GDM1 (cell line): ENCODE results near the gene AMMECR1.
"Not testable (repeated sequence)": the region's sequence is repeated elsewhere in the genome, so short reads cannot be mapped to it uniquely, and the experiment has no call there.

ENCODE experiments used
- DNase-seq: peaks from one replicate; lab custom pipeline; 2025; lab: John Stamatoyannopoulos, UW

AMMECR1 gene

DNA sequence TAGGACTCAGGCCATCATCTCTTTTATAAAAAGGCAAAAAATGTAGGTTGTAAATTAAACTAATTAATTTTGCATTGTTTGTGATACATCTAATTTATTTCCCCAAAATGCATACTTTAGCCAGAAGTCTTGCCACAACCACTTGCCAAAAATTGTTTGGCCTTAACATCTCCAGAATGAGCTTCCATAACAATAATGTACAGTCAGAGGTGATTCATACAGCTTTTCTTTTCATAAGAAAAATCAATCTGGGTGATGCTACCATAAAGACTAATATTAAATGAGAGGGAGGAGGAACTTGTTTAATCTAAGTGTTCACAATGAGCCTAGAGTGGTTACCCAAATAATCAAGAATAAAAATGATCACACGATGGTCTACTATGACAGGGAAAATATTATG lies 59.3 kb downstream of the AMMECR1 start:
- DNase-seq = no peak

DNA sequence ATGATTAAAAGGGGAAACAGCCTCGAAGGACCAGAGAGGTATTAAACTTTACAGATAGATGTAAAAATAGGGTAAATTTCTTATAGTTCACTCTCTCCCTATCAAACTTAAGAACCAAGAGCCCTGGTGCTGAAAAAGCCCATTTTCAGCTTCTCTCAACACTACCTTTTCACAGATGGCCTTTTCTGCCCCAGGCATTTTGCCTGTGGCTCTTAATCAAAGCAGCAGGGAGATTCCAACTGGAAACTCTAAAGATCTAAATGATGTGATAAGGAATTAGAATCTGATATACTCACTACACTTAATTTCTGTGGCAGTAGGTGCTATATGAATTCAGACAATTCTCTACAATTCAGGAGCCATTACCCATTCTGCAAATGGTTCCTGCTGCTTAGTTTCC lies 60.0 kb downstream of the AMMECR1 start:
- DNase-seq = no peak

DNA sequence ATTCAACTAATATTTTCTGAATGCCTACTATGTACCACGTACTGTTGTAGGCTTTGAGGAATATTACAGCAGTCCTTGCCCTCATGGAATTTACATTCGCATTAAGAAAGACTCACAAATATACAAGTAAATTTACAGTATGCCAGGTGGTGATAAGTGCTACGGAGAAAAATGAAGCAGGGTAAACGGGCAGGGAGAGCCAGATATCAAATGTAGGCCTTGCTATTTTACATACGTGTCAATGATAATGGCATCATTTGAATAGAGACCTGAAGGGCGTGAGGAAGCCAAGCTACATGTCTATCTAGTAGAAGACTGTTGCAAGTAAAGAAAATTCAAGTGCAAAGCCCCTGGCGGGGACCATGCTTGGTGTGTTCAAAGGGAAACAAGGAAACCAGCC lies 65.2 kb downstream of the AMMECR1 start:
- DNase-seq = no peak

DNA sequence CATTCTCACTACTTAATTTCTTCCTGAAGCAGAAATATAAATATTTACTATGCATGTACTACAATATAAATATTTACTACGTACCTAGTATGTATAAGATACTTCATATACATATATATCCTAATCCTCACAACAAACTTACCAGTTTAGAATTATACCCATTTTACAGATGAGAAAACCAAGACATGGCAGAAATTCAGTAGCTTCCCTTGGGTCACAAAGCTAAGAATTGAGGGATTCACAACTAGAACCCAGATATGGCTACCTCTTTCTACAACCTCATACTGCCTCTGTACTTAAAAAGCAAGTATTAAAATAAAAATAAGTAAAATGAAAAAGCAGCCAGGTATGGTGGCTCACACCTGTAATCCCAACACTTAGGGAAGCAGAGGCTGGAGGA lies 65.9 kb downstream of the AMMECR1 start:
- no peak for DNase-seq

DNA sequence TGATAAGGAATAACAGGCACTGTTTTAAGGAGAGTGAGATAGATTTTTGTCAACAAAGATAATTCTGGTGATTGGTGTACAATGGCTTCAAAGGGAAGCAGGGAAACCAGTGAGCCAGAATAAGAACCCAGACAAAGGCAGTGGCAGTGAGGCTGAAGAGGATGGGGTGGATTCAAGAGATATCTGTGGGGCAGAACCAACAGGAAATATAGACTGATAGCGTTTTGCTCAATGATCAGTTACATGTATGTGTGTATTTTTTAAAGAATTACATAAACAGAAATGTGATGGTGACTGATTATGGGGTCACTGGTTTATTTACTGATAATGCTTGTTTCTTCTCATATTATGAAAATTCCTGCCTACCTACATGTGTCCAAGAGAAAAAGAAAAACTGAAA lies 66.4 kb downstream of the AMMECR1 start:
- DNase-seq = no peak

DNA sequence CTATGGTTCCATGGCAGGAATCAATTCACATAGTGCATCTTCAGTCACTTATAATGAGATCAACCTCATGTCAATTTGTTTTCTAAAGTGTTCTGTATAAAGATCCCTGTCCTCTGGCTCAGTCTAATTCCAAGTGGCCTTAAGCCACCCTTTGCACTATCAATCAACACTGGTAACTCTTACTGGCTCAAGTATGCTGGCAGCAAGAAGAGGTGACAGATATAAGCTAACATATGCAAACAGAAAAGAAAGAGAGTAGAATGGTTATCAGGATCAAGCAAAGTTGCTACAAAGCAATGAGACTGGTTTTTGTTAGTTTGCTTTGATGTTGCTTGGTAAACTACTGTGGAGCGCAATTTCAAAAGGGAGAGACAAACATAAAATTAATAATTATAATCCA lies 67.0 kb downstream of the AMMECR1 start:
- DNase-seq = no peak

DNA sequence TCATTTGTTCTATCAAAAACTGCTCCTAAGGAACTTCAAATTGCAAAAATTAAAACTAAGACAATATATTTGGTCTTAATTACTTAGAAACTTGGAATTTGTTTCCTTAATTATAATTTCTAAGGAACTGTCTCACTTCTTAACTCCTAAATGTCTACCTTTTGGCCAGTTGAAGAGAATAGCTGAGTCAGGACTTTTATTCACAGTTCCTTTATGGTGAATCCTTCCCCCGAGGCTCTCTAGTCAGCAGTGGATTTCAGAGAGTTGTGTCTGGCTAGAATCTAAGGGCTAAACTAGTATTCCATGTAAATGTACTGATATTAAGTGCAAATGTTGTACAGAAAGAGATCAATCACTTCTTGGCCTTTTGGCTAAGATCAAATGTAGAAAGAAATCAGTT lies 69.3 kb downstream of the AMMECR1 start:
- no peak for DNase-seq

DNA sequence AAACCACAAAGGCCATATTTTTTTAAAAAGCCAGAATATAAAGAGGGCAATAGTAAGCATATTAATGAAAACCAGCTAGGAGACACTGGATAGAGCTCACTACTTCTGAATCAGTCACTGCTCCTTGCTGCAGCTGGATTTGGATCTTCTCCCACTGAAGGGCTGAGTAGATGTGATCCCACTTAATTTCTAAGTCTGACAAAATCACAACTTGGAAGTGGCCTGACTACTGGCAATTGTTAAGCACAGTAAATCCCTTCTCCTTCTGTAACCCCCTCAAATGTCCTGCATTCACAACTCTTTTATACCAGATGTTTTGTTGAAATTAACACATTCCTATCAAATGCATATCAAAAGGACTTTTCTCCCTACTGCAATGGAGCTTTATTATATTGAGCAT lies 72.9 kb downstream of the AMMECR1 start:
- DNase-seq = no peak

DNA sequence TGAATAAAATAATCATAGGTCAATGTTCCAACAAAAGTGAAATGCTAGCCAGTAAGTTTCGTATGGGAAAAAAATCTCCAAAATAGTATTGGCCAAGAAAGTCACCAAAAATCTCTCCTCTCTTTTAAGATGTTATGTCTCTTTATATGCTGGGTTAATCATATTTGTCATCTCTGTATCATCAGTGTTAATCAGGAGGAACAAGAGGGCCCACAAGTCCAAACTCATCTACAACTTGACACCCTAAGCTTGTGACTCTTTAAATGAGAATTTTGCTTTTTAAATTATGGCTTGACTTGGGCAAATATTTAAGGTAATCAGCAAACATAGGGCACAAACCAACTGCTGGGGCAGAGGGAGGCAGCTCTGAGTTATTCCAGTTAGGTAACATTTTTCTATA lies 75.5 kb downstream of the AMMECR1 start:
- DNase-seq = no peak

DNA sequence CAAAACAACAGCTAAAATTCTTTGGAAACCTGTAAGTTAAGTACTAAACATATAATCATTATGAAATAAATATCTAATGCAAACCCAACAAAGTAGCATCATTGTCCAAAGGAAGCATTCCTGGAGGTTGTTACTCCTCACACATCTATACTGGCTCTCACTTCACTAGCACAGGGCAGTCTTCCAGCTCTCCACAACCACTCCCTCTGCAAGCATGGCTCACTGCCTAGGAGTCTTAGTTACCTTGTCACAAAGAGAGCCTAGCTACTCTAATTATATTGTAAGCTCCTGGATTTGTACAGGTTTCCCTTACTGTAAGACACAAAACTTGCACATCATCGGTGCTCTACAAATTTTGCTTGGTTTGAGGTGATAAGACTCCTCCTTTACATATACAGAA lies 76.1 kb downstream of the AMMECR1 start:
- no peak for DNase-seq

DNA sequence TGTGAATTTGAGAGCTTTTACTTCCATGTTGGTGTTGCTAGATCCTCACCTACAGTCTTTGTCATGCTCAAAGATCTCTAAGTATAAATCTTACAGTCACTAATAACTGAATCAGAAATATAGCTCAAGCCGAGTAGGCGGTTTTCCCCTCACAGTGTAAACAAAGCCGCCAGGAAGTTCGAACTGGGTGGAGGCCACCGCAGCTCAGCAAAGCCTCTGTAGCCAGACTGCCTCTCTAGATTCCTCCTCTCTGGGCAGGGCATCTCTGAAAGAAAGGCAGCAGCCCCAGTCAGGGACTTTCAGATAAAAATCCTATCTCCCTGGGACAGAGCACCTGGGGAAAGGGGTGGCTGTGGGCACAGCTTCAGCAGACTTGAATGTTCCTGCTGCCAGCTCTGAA lies 79.6 kb downstream of the AMMECR1 start:
- not testable (repeated sequence) for DNase-seq

DNA sequence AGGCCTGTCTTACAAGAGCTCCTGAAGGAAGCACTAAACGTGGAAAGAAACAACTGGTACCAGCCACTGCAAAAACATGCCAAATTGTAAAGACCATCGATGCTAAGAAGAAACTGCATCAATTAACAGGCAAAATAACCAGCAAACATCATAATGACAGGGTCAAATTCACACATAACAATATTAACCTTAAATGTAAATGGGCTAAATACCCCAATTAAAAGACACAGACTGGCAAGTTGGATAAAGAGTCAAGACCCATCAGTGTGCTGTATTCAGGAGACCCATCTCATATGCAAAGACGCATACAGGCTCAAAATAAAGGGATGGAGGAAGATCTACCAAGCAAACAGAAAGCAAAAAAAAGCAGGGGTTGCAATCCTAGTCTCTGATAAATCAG lies 86.4 kb downstream of the AMMECR1 start:
- not testable (repeated sequence) for DNase-seq

DNA sequence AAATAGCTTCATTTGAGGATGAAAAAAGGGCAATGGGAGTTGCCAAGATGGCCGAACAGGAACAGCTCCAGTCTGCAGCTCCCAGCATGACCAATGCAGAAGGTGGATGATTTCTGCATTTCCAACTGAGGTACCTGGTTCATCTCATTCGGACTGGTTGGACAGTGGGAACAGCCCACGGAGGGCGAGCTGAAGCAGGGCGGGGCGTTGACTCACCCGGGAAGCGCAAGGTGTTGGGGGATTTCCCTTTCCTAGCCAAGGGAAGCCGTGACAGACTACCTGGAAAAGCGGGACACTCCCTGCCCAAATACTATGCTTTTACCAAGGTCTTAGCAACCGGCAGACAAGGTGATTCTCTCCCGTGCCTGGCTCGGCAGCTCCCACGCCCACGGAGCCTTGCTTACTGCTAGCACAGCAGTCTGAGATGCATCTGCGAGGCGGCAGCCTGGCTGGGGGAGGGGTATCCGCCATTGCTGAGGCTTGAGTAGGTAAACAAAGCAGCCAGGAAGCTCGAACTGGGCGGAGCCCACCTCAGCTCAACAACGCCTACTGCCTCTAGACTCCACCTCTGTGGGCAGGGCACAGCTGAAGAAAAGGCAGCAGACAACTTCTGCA lies 88.3 kb downstream of the AMMECR1 start:
- DNase-seq = not testable (repeated sequence)

DNA sequence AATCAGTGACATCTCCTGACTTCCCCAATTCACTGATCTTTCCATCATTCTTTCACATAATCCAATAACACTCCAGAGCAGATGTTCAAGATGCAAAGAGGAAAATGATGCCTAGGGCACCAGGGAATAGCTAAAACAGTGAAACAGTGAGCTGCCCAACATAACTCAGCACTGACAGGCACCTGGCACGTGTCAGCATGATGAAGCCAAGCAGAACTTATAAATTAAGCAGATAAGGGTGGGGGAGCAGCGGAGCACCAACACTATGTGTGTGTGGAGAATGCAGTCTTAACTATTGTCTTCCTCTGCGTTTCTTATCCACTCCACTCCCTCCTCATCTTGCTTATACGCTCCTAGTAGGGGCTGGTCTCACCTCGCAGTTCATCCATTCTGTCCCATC lies 89.4 kb downstream of the AMMECR1 start:
- no peak for DNase-seq

DNA sequence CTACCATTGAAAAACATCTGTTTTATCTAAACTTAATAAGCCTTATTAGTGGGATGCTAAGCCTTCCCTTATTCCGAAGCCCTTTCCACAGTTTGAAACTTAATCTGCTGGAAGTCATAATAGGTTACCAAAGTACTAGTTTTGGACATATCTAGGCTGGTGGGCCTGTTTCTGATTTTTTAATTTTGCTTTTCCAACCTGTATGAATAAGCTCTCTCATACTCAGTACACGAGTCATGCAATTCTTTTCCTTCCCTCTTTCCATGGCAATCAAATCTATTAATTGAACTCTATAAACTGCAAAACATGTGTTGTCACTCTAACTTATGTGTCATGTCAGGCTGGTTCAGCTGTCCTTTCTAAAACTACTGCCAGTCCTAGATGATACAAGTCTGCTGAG lies 91.0 kb downstream of the AMMECR1 start:
- DNase-seq = no peak

DNA sequence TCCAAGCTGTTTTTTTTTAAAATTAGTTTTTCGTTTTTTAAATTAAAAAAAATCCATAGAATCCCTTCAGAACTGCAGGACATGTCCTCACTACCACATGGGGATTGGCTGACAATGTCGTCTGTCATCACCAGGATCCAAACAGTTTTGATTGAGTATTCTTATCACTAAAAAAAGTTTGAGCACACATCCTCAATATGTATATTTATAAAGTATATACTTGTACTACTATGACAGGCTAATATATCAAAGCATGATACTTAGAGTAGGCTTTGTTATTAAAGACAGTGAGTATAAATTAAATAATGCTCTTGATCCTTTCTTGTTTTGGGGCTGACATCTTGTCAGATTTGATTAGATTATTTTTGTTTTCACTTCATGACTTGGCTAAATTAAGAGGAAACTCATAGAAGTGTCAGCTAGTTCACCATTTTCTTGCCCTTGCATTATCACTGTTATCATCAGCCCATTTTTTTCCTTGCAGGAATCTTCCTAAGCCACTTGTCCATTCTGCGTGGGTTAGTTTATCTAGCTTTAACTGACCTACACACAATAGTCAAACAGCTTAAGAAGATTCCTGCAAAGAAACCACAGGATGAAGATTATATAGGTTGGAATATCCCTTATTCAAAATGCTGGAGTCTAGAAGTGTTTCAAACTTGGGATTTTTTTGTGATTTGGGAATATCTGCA lies 92.8 kb downstream of the AMMECR1 start:
- DNase-seq = no peak

DNA sequence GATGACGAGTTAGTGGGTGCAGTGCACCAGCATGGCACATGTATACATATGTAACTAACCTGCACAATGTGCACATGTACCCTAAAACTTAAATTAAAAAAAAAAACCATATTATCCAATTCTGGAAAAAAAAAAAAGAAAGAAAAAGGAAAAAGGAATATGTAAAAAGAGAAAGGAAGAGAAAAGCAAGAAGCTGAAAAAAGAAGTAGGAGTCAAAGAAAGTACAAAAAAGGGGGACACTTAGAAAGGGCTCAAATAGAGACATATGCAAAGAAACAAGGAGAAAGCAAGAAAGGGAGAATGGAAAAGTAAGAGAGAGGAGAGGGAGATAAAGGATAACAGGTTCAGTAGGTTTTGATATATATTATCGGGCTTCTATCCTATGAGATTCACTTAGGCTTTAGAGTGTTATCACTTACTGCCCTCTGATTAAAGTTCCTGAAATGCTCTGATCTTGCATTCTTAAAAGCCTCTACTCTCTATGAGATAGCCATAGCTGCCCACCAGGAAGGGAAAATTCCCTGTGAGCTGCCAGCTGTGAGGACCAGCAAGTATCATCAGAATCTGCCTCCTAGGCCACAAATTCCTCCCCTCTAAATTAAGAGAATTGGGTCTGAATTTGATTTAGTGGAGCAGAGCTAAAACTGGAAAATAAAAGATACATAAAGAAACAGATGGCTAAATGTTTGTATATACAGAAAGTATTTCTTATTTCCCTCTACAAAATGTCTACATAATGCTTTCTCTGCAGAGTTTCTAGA lies 95.2 kb downstream of the AMMECR1 start:
- no peak for DNase-seq

DNA sequence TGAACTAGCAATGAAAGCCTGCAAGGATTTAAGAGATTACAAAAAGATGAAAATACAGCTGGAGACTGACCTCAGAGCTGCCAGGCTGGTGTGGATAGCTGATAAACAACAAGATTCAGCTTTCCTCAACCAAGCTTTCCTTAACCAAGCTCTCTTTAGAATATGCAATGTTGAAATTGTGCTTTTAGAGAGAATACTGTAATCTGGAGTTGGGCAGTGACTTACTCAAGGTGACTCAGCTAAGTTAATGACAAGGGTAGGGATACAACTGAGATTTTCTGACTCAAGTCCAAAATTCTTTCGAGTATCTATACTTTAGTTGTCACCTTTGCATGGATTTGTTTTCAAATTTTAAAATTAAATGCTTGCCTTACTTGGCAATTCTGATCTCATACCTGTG lies 98.0 kb downstream of the AMMECR1 start:
- DNase-seq = no peak

DNA sequence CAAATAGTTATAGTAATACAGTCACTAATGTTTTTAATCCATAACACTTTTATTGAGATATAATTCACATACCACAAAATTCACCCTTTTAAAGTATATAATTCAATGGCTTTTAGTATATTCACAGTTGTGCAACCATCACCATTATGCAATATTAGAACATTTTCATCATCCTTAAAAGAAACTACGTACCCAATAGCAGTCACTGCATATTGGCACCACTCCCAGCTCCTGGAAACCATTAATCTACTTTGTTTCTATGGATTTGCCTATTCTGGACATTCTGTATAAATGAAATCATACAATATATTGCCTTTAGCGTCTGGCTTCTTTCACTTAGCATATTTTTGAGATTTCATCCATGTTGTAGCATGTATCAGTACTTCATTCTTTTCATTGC lies 99.3 kb downstream of the AMMECR1 start:
- no peak for DNase-seq

DNA sequence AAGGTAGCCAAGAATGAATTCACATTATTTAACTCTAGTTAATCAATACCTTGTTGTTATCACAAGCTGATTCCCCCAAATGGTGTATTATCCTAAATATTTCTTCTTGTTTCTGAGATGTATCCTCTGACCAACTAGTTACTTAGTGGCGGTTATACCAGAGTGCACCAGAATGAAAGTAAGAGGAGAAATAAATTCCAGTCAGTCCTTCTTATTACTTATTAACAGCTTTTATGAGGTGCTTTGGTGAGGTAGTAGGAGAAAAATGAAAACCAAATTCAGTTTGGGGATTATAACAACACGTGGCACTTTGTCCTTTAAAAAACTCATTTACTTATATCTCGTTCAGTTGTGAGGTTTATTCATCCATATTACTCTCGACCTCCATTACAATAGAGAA lies 101.9 kb downstream of the AMMECR1 start:
- DNase-seq = no peak

DNA sequence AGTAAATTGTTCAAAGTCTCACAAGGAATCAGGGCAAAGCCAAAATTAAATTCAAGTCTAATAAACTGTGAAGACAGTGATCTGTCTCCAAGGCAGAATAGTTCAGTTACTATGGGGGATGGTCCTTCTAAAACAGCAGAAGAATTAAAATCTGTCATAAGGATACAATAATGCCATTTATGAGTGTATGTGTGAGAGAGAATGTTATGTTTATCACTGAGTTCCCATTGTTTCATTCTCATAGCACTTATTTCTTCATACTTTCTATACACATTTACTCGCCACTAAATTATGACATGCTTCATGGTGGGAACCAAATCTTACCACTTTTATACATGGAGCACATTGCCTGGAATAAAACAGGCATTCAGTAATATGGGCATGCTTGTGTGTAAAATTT lies 102.5 kb downstream of the AMMECR1 start:
- DNase-seq = no peak

DNA sequence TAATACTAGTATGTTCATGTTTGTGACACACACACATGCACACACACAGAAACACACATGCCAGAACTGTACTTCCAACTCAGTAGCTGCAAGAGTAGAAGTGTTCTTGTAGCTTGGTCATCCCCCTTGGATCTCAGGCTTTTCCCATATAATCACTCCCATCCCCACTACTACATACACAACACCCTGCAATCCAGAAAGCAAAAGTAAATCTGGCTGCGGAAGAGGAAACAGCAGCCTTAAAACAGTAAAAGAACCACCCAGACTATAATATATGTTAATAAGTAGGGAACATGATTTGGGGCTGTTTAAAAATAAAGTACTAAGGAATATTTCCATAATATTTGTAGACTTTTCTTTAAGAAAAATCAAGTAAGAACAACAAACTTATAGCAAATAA lies 103.2 kb downstream of the AMMECR1 start:
- DNase-seq = no peak

DNA sequence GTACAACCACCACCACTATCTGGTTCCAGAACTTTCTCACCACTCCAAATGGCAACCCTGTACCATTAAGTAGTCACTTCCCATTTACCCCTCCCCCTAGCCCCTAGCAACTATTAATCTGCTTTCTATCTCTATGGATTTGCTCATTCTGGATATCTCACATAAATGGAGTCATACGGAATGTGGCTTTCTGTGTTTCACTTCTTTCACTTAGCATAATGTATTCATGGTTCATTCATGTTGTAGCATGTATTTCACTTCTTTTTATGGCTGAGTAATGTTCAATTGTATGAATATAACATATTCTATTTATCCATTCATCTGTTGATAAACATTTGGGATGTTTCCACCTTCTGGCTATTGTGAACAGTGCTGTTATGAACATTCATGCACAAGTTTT lies 104.7 kb downstream of the AMMECR1 start:
- no peak for DNase-seq

DNA sequence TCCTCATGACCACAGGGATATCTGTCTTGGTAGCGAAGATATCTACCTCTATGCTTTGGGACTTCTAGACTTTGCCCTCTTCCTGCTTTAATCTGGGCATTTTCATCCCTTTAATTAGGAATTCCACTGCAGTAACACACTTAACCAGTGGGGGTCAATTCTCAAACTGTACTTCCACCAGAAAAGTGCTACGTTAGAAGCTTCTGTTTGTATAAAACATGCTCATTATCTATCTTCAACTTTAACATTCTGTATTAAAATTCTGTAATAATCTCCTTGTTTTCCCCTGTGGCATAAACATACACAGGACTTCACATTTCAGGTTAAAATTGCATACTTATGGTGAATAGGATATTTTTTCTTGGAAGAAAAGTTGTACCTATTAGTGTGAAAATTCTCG lies 105.6 kb downstream of the AMMECR1 start:
- DNase-seq = no peak
